ENCODE measurements around the gene GABRD.

DNA sequence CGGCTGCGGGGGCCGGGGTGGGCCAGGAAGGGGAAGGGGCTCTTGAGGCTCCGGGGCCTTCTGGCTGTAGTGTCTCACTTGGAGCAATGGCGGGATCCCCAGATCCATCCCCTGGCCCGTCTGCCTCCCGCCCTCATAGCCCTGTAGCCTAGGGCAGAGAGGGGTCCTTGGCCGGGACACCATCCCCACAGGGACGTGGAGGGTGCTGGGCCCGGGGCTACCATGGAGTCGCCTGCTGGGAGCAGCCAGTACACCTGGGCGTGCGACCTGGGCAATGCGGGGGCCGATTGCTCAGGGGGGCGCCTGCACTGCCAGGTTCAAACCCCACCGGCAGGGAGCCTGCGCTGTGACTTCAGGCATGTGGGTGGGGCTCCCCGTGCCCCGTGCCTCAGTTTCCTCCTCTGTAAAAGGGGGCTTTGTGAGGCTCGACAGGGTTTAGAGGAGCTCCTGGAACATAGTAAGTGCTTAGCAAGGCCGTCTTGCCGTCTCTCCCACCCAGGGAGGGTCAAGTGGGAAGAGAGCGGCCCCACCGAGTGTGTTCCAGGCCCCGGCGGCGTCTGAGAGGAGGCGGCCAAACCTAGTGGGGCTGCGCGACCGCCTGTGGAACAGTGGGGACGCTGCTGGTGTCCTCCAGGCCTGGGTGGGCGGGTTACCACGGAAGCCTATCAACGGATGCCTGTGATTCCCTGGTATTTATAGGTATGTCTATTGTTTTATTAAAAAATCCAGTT lies 51.8 kb downstream of the GABRD start:
- TF ChIP-seq, protein P1, sequence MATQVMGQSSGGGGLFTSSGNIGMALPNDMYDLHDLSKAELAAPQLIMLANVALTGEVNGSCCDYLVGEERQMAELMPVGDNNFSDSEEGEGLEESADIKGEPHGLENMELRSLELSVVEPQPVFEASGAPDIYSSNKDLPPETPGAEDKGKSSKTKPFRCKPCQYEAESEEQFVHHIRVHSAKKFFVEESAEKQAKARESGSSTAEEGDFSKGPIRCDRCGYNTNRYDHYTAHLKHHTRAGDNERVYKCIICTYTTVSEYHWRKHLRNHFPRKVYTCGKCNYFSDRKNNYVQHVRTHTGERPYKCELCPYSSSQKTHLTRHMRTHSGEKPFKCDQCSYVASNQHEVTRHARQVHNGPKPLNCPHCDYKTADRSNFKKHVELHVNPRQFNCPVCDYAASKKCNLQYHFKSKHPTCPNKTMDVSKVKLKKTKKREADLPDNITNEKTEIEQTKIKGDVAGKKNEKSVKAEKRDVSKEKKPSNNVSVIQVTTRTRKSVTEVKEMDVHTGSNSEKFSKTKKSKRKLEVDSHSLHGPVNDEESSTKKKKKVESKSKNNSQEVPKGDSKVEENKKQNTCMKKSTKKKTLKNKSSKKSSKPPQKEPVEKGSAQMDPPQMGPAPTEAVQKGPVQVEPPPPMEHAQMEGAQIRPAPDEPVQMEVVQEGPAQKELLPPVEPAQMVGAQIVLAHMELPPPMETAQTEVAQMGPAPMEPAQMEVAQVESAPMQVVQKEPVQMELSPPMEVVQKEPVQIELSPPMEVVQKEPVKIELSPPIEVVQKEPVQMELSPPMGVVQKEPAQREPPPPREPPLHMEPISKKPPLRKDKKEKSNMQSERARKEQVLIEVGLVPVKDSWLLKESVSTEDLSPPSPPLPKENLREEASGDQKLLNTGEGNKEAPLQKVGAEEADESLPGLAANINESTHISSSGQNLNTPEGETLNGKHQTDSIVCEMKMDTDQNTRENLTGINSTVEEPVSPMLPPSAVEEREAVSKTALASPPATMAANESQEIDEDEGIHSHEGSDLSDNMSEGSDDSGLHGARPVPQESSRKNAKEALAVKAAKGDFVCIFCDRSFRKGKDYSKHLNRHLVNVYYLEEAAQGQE (IDR thresholded peaks at IDR 0.05; ENCODE audit: insufficient read depth in 1 of 2, low read depth in 2 of 2, low read length in 2 of 2): no peak
- no peak for TF ChIP-seq TAF1 (IDR thresholded peaks at IDR 0.05; ENCODE audit: borderline replicate concordance, insufficient read depth, low read length)
- no peak for TF ChIP-seq POLR2AphosphoS5 (IDR thresholded peaks at IDR 0.05; ENCODE audit: low read depth, low read length)

All from PFSK-1 (cell line).